Kidney (tissue), 14 donors: ENCODE results near the gene ZMYND8. TPM values are rescaled to one million over a fixed set of nuclear protein-coding genes. Genes with fewer than 3 reads are reported as not detected.
A peak's percentile ranks its signal among the peaks of the same experiment; 100 is the strongest.

Experiments
- DNase-seq, 5 donors: peaks; one replicate each; pipeline ENCODE4 v3.0.0-alpha.2; 2013 to 2020
- FAIRE-seq: peaks from 2 replicates; lab custom pipeline; 2012; peaks lifted over from hg19 to GRCh38; lab: Jason Lieb, UNC
- H3K27ac ChIP-seq, 2 donors: one replicate each; pipeline ENCODE4 v1.7.0; 2013; ENCODE audit warnings: low read depth in 2 of 2, low read length in 2 of 2, inconsistent platforms in 1 of 2
- H3K27me3 ChIP-seq: one replicate; pipeline ENCODE4 v1.7.1; 2013; ENCODE audit warnings: low read length, inconsistent platforms; ENCODE audit not compliant: control insufficient read depth, insufficient read depth
- H3K36me3 ChIP-seq, 3 donors: one replicate each; pipeline versions ENCODE4 v1.7.0 to v1.7.1; 2013; ENCODE audit warnings: low read length in 3 of 3, control low read depth in 1 of 3, inconsistent platforms in 1 of 3; ENCODE audit not compliant: insufficient read depth in 3 of 3, control insufficient read depth in 2 of 3
- H3K4me1 ChIP-seq, 3 donors: one replicate each; pipeline versions ENCODE4 v1.7.0 to v1.7.1; 2013; ENCODE audit warnings: low read length in 3 of 3, inconsistent platforms in 1 of 3, low read depth in 1 of 3; ENCODE audit not compliant: control insufficient read depth in 2 of 3, insufficient read depth in 2 of 3
- H3K4me3 ChIP-seq, 3 donors: one replicate each; pipeline versions ENCODE4 v1.7.0 to v1.8.1; 2013; ENCODE audit warnings: low read length in 3 of 3, control low read depth in 1 of 3, inconsistent platforms in 1 of 3
- H3K9ac ChIP-seq, 3 donors: one replicate each; pipeline versions ENCODE4 v1.7.0 to v1.7.1; 2013; ENCODE audit warnings: low read length in 3 of 3, control low read depth in 1 of 3, inconsistent platforms in 1 of 3
- H3K9me3 ChIP-seq, 3 donors: one replicate each; pipeline versions ENCODE4 v1.7.0 to v1.7.1; 2013; ENCODE audit warnings: low read length in 3 of 3, control low read depth in 1 of 3, inconsistent platforms in 1 of 3; ENCODE audit not compliant: control insufficient read depth in 2 of 3, insufficient read depth in 1 of 3
- CTCF ChIP-seq: IDR thresholded peaks from 3 replicates; pipeline ENCODE4 v1.5.1; 2012; ENCODE audit warnings: mild to moderate bottlenecking, moderate library complexity, borderline replicate concordance; ENCODE audit not compliant: insufficient read depth; ENCODE audit errors: extremely low read depth
- intact Hi-C: fragments of 100-400 bp; cut with DNase I; formaldehyde crosslinking; loops from one replicate; pipeline ENCODE4 v1.11.1; 2022
- polyA plus RNA-seq: library from polyadenylated mRNA; stranded (reverse); fragments of 350-450 nt; fragmentation: Illumina TruSeq; extraction: RNeasy Lipid Tissue Mini Kit (QIAGEN cat#74804); gene quantifications from one replicate; pipeline ENCODE4 v1.2.3, GENCODE V29; 2014; ENCODE audit warnings: low read depth, low replicate concordance; ENCODE audit not compliant: insufficient read depth
- total RNA-seq: library from RNA; stranded (reverse); fragmentation: NEBNext Ultra II Directional; extraction: Animal tissue kit (Norgen Biotek cat#: 25700); gene quantifications from one replicate; pipeline ENCODE4 v1.2.1, GENCODE V29; 2021
- donor health status: control.
- donor health status: control.
- donor health status: control.
- donor health status: control.
- donor health status: control.
- donor health status: DM: yes; HTN: yes; CAD: no.
- donor health status: Normal renal cell carcinoma (clear cell type).

ZMYND8 gene
- total and polyA plus RNA-seq, 2 donors from 2014 or later, result 10.5 to 37.5 TPM

DNA sequence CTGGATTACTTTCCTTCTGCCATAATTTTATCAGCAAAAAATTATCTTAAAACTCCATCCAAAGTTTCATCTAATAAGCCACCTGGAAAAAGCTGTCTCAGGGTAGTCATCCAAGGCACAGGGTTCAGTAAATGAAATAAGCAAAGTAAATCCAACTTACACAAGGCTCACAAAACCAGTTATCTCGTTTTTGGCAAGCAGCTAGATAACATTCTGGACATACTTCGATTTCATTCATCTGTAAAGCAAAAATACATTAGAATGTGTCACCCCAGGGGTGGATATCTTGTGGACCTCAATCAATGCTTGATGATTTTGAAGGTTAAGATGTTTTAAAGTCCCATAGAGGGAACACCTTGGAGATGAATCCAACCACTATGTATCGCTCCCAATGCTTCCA, 73.1 kb downstream of the ZMYND8 start:
- no peak overlapping the region for H3K9ac ChIP-seq
- intact Hi-C loops, result no loop called here
- no peak overlapping the region for H3K4me3 ChIP-seq
- H3K9me3 ChIP-seq, result no peaks in the 10 kb centered on the region
- H3K27ac ChIP-seq, result no peak overlapping the region
- no peak for TF ChIP-seq CTCF
- H3K4me1 ChIP-seq, result no peaks in the 10 kb centered on the region
- FAIRE-seq, result no peak
- H3K36me3 ChIP-seq, result peaks cover 0 to 64% (median 25%) of the 10 kb centered on the region in 3 donors
- no peaks in the 10 kb centered on the region for H3K27me3 ChIP-seq
- no peak for DNase-seq

DNA sequence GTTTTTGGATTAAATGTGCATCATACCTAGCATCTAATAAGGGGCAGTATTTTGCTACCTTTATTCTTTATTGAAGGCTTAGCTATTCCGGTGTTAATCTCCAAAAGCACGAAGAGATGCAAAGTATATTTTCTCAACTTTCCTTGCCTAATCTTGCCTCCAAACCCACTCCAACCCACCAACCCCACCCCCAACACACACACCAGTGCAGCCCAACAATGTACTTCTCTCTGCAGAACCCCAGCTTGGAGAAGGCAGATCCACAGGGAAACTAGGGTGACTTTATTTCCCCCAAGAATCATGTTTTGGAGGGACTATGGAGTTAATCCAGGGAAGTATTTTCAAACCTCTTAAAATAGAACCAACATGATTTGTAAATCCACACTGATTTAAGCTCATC, 73.6 kb downstream of the ZMYND8 start:
- H3K36me3 ChIP-seq, result peaks cover 0 to 61% (median 27%) of the 10 kb centered on the region in 3 donors

DNA sequence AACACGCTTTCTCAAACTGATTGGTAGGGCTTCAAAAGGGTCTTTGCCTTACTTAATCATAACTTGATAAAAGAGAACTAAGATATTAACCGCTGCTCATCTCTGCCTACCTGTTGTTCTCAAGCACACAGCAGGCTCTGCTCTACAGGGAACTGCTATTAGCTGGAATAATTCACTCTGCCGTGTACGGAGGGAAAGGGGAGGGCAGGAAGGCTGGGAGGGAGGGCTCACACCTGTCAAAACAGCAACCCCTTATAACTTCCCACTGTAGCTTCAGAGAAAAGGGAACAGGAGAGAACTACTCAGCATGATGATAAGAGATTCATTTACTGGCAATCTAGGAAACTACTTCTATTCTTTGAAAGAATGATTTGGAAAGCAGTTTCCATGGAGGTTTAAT, 75.1 kb downstream of the ZMYND8 start:
- no peaks in the 10 kb centered on the region for H3K9me3 ChIP-seq
- FAIRE-seq, result no peak

More for the DNA sequence above, 73.6 kb downstream of the ZMYND8 start:
- FAIRE-seq, result no peak
- intact Hi-C loops, result no loop called here
- TF ChIP-seq CTCF, result no peak
- no peak overlapping the region for H3K27ac ChIP-seq
- H3K27me3 ChIP-seq, result no peaks in the 10 kb centered on the region
- H3K9me3 ChIP-seq, result no peaks in the 10 kb centered on the region
- DNase-seq, result no peak
- no peak overlapping the region for H3K9ac ChIP-seq
- H3K4me3 ChIP-seq, result no peak overlapping the region
- H3K4me1 ChIP-seq, result no peaks in the 10 kb centered on the region

More for the DNA sequence above, 75.1 kb downstream of the ZMYND8 start:
- H3K4me1 ChIP-seq, result peaks cover 0 to 4% (median 0%) of the 10 kb centered on the region in 3 donors
- no peak overlapping the region for H3K9ac ChIP-seq
- intact Hi-C loops, result no loop called here
- H3K27ac ChIP-seq, result no peak overlapping the region
- TF ChIP-seq CTCF, result no peak
- peak in 3 of 5 donors; percentile 46 to 48 (median 48) for DNase-seq
- H3K36me3 ChIP-seq, result peaks cover 0 to 47% (median 22%) of the 10 kb centered on the region in 3 donors
- H3K4me3 ChIP-seq, result no peak overlapping the region
- H3K27me3 ChIP-seq, result no peaks in the 10 kb centered on the region
